Stimulated activated CD4-positive, alpha-beta T cell treated with anti-CD3 and anti-CD28 coated beads, TNF-alpha, amount 100 ng/mL, for 24 hours (primary cell): ENCODE data around the gene KANSL3.
A peak's percentile ranks its signal among the peaks of the same experiment; 100 is the strongest.
"Not testable (repeated sequence)": the region's sequence is repeated elsewhere in the genome, so short reads cannot be mapped to it uniquely, and the experiment has no call there.

Experiments used
- DNase-seq, 3 experiments: peaks; one replicate each; pipeline ENCODE4 v3.0.0-alpha.2; 2020; ENCODE audit warnings: low read depth in 3 of 3

Gene KANSL3

DNA sequence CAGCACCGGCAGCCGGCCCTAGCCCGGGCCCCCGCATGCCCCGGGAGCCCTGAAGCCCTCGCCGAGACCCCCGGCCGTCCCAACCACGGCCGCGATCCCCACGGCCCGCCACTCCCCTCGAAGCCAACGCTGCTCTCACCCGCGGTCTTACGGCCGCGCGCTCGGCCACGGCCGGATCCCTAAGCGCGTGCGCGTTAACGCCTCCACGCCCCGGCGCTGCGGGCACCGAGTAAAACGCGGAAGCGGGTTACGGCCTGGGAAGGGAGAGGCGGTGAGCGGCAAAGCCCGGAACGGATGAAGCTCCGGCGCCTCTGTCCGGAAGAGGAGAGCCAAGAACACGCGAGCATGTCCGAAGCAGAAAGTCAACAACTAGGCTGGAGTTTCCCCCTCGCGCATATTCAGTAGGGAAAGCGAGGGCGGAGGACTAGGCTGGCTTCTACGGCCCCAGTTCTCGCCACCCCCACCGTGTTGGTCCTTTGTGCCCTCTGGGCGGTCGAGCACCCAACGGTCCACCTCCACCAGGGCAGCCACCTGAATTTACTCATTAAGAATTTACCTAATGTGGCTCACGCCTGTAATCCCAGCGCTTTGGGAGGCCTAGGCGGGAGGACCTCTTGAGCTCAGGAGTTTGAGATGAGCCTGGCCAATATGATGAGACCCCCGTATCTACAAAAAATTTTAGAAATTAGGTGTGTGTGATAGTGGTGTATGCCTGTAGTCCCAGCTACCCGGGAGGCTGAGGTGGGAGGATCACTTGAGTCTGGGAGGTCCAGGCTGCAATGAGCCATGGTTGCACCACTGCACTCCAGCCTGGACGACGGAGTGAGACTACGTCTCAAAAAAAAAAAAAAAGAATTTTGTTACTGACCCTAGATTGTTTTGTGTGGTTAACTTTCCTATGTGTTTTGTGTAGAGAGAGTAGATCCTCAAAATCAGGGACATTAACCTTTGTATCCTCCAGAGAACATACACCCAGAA is at the start of gene KANSL3:
KANSL3 (minus strand) TSS at position 169 of the 978 bp plus-strand sequence. CDS start 1,177 bp downstream, outside the sequence.
- DNase-seq = peak; percentile 80 to 88 (median 81)

DNA sequence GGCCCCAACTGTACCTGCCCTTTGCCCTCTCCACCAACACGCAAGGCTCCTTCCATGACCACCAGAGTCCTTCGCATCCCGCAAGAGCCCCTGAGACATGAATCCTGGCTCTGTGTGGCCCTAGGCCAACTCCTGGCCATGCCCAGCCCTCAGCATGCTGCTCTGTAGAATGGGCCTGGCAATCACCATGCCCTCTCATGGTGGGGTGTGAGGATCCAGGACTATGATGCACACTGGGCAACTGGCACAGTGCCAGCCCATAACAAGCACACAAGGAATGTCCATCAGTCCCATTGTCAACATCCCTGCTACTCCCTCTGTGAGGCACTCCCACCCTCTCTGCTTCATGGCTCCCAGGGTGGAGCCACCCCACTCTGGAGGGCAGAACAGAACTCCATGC is 49.2 kb upstream of the KANSL3 start:
- no peak for DNase-seq

DNA sequence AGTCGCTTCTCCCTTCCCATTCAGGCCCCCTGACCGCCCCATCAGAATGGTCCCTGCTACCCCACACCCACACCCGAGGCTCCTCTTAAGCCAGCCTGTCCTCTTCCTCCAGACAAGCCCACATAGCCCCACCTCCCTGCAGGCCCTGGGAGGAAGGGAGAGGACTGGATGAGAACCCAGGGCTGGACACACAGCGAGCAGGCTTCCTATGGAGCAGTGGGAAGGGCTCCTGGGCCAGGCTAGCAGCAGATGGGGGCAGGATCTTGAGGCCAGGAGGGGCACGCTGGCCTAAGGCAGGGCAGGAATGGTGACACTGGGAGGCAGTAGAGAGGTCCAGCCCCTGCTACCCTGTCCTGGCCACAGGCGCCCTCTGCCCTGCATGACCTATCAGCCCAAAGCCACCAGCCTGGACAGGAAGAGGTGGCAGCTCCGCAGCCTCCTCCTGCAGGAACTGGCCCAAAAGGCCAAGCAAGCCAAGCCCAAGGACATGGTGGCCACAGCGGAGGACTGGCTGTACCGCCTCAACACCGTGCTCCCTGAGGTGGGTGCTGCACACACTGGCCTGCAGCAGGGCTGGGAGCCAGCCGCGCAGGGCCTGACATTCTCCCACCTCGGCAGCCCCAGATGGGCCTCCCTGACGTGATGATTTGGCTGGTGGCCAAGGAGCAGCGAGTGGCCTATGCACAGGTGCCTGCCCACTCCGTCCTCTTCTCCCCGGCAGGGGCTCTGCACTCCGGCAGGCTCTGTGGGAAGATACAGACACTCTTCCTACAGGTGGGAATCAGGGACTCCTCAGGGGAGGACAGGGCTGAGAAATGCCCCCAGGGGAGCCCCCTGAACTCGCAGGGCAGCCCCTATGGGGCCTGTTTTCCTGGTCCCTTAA is 47.7 kb upstream of the KANSL3 start:
- no peak for DNase-seq

GRCh38 chr2:96684883-96685576 is 46.9 kb upstream of the KANSL3 start:
- DNase-seq = no peak

DNA sequence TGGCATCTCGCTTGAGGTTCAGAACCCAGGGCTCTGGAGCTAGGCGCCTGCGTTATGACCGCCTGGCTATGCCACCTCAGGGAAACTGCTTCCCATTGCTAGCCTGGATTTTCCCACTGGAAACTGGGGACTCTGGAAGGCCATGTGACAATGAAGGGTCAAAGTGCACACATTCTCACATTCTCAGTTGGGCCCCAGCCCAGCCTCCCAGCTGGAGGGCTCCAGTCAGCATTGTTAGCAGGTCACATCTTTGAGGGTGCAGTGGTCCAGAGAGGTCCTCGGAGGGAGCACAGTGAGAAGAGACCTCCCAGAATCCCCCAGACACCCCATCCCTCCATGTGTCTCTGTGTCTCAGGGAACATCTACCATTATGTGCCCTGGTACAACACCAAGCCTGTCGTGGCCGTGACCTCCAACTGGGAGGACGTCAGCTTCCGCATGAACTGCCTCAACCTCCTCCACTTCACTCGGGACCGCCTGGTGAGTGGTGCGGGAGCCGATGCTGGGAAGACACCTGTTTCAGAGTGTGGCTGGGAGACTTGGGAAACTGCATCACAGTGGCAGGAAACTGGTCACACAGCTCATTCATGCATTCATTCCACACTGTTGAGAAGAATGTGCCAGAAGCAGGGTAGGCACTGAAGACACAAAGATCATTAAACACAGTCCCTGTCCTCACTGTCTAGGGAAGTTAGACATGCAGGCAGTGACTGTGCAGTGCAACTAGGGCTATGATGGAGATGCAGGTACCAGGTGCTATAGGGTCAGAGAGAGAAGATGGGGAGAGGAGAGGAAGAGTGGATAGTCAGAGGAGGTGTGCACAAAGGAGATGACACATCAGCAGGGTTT is 46.1 kb upstream of the KANSL3 start:
- DNase-seq = no peak

GRCh38 chr2:96683307-96683706 is 45.2 kb upstream of the KANSL3 start:
- DNase-seq = no peak

- DNase-seq = no peak
These were observed 43.4 kb upstream of the KANSL3 start for GRCh38 chr2:96681540-96681939.

DNA sequence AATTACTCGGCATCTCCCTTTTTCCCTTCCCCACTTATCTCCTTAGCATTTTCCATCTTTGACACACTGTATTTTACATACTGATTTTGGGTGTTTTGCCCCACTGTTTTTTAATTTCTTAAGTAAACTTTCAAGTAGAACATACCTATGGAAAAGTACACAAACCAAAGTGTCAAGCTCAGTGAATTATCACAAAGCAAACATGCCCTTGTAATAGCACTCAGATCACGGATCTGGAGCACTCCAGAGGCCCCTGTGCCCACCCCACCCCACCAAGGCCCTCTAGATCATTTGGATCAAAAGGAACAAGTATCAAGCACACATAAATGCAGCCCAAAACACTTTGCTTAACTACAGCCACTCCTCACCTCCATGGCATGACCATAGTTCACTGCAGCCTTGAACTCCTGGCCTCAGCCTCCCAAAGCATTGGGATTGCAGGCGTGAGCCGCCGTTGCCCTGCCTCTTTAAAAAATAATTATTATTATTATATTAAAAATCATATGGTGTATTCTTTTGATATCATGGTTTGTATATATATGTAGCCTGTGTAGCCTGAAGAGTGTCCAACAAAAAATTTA is 42.5 kb upstream of the KANSL3 start:
- no peak for DNase-seq

GRCh38 chr2:96679848-96680247 is 41.7 kb upstream of the KANSL3 start:
- no peak for DNase-seq

DNA sequence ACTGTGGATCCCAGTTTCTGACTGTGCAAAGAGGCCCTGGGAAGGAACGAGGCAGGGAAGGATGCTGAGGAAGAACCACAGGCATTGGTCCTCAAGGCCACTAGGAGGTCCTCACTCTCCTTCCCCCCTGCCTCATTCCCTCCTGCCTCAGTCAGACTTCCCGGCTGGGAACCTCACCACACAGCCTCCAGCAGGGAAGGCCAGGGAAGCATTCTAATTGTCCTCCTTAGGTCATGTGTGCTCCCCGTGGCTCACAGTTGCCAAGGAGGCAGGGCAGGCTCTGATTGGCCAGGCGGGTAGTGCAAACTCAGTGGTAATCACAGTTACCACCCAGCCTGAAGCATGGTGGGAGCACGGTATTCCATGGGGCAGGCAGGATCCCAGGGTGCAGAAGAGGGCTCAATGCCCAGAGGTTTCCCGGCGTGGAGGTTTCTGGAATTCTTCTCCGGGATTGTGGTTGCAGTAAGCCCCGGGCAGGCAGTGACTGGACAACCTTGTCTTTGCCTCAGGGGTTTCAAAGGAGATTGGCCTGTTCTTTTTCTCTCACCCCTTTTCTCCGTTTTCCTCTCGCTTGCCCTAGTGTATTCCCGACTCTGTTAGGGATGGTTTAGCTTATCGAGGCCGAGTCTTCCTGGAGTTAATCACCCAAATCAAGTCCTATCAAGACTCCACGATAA is 31.6 kb upstream of the KANSL3 start:
- no peak for DNase-seq

GRCh38 chr2:96668771-96669170 is 30.7 kb upstream of the KANSL3 start:
- no peak for DNase-seq

GRCh38 chr2:96665717-96666116 is 27.6 kb upstream of the KANSL3 start:
- not testable (repeated sequence) for DNase-seq

DNA sequence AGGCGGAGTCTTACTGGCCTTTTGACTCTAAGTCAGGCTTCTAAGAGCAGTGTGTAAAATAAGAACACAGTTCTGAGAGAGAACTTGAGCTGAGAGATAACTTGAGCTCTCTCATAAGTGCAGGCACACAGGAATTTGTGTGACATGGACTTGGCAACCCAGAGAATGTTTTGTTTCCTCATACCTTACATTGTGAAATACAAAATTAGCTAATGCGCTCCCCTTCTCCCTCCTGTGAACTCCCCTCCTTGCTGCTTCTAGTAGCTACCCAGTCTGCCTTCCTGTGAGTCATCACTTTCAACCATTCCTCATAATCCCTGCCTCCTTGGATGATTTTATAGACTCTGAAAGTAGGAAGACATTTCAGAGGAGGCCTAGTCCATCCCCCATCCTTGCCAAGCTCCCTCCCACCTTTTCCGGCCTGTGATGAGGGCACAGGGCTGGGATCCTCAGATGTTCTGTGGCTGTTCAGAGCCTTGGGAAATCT is 27.0 kb upstream of the KANSL3 start:
- DNase-seq = no peak

GRCh38 chr2:96664366-96664925 is 26.3 kb upstream of the KANSL3 start:
- no peak for DNase-seq

DNA sequence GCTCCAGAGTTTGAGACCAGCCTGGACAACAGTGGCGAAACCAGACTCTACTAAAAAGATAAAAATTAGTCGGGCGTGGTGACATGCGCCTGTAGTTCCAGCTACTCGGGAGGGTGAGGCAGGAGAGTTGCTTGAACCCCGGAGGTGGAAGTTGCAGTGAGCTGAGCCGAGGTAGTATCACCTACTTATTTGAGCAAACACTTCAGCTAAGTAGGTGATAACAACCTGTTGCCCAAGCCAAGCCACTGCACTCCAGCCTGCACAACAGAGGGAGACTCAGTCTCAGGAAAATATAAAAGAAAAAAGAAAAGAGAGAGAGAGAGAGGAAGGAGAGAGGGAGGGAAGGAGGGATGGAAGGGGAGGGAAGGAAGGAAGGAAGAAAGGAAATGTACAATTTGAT is 25.7 kb upstream of the KANSL3 start:
- no peak for DNase-seq

DNA sequence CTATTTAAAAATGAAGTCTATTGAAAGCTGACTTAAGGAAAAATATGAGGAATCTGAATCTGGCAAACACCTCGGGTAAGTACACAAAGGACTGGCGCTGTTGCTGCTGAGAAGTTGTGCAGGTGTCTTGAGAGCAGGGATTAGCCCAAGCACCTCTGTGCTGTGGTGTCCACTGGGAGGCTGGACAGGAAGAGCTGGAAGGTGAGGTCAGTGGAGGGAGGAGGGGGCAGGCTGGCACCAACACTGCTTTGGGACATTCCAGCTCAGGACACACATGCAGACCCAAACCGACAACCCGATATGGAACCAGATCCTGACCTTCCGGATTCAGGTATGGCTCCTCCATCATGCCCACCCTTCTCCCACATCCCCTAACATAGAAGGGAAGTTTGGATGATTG is 25.1 kb upstream of the KANSL3 start:
- DNase-seq = no peak

DNA sequence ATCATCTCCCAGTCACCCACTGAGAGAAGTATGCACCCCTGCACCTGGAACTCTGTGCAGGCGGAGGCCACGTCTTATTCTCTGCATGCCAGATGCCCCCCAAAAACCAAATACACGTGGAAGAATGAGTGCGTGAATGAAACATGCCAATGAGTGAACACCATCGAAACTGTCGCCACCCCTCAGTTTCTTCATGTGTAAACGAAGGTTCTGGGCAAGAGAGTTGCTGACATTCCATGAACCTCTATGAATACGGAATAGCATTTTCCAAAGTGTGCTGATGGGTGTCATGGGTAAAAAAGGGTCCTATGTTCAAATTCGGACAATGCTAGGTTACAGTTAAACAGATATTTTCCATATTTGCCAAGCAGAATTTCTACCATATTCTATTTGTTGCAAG is 24.2 kb upstream of the KANSL3 start:
- no peak for DNase-seq

DNA sequence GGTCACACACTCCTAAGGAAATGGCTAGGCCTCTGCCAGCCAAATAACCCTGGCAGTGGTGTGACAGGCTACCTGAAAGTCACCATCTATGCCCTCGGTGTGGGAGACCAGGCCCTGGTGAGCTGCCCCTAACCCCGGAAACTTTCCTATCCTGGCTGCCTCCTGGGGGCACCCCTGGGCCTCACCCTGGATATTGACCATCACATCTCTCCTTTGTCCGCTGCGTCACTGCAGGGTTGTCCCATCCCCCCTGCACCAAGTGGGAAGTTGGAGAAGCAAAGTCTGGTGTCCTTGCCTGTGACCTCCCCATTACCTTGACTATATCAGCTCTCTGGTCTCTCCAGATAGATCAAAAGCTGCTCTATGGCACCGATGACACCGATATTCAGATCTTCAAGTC is 23.2 kb upstream of the KANSL3 start:
- DNase-seq = no peak

DNA sequence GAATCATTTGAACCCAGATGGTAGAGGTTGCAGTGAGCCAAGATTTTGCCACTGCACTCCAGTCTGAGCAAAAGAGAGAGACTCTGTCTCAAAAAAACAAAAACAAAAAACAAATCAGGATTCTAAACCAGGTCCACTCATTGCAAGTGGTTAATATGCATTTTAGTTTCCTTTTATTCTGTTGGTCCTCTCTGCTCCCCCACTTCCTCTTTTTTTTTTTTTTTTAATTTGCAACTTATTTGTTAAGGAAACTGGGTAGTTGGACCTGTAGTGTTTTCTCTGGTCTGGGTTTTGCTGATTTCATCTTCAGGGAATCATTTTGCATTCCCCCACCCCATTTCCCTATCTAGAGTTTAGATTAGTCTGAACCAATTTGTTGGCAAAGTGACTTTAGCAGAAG is 18.4 kb upstream of the KANSL3 start:
- DNase-seq = no peak

- DNase-seq = no peak
These were observed 17.4 kb upstream of the KANSL3 start for GRCh38 chr2:96655526-96655925.
